SK-N-SH (cell line): ENCODE data around the gene CLPX.

Experiments used
- TAF1 ChIP-seq: IDR thresholded peaks from 2 replicates; pipeline ENCODE4 v1.6.1; 2012; ENCODE audit warnings: low read depth, mild to moderate bottlenecking, low read length, moderate library complexity, borderline replicate concordance
- TF ChIP-seq, protein P1 (sequence below): fragments of 200-600 bp; sonication (generic); IDR thresholded peaks from 2 replicates; pipeline ENCODE4 v1.6.1; 2017; ENCODE audit warnings: antibody characterized with exemption, mild to moderate bottlenecking, moderate library complexity
- TF ChIP-seq, protein P2 (sequence below): IDR thresholded peaks from 2 replicates; pipeline ENCODE4 v1.4.0; 2012; ENCODE audit warnings: low read depth

- TF ChIP-seq, protein P1, sequence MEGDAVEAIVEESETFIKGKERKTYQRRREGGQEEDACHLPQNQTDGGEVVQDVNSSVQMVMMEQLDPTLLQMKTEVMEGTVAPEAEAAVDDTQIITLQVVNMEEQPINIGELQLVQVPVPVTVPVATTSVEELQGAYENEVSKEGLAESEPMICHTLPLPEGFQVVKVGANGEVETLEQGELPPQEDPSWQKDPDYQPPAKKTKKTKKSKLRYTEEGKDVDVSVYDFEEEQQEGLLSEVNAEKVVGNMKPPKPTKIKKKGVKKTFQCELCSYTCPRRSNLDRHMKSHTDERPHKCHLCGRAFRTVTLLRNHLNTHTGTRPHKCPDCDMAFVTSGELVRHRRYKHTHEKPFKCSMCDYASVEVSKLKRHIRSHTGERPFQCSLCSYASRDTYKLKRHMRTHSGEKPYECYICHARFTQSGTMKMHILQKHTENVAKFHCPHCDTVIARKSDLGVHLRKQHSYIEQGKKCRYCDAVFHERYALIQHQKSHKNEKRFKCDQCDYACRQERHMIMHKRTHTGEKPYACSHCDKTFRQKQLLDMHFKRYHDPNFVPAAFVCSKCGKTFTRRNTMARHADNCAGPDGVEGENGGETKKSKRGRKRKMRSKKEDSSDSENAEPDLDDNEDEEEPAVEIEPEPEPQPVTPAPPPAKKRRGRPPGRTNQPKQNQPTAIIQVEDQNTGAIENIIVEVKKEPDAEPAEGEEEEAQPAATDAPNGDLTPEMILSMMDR = no peak
- TF ChIP-seq, protein P2, sequence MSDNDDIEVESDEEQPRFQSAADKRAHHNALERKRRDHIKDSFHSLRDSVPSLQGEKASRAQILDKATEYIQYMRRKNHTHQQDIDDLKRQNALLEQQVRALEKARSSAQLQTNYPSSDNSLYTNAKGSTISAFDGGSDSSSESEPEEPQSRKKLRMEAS = no peak
- no peak for TF ChIP-seq TAF1
Observed at GRCh38 chr15:65197337-65197645, 12.1 kb upstream of the CLPX start.
